22Rv1 (cell line): ENCODE data around the gene PDAP1.

ENCODE experiments used
- ZFX ChIP-seq: fragments of 450-650 bp; IDR thresholded peaks from 2 replicates; pipeline ENCODE4 v1.6.1; 2017; ENCODE audit warnings: antibody characterized with exemption, borderline replicate concordance
- TF ChIP-seq, protein P1 (sequence below): fragments of 450-650 bp; IDR thresholded peaks from 2 replicates; pipeline ENCODE4 v1.5.1; 2017; ENCODE audit warnings: mild to moderate bottlenecking

- TF ChIP-seq, protein P1, sequence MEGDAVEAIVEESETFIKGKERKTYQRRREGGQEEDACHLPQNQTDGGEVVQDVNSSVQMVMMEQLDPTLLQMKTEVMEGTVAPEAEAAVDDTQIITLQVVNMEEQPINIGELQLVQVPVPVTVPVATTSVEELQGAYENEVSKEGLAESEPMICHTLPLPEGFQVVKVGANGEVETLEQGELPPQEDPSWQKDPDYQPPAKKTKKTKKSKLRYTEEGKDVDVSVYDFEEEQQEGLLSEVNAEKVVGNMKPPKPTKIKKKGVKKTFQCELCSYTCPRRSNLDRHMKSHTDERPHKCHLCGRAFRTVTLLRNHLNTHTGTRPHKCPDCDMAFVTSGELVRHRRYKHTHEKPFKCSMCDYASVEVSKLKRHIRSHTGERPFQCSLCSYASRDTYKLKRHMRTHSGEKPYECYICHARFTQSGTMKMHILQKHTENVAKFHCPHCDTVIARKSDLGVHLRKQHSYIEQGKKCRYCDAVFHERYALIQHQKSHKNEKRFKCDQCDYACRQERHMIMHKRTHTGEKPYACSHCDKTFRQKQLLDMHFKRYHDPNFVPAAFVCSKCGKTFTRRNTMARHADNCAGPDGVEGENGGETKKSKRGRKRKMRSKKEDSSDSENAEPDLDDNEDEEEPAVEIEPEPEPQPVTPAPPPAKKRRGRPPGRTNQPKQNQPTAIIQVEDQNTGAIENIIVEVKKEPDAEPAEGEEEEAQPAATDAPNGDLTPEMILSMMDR = no peak
- TF ChIP-seq ZFX = no peak
Measured at GRCh38 chr7:99394188-99394502, 14.3 kb downstream of the PDAP1 start.
